ENCODE data around the gene OSTF1. TPM values are rescaled to one million over a fixed set of nuclear protein-coding genes. Genes with fewer than 3 reads are reported as not detected.

The OSTF1 gene
- total and polyA plus RNA-seq, 10 of the 15 experiments (the other 5 are each of a cell fraction or from before 2014, with no cell fraction given): 36.2 to 82.4 (median 46.9) TPM

- TF ChIP-seq ATF2 (IDR thresholded peaks at IDR 0.05; ENCODE audit: low read length): no peak
- no peak for TF ChIP-seq ATF3 (IDR thresholded peaks at IDR 0.05; ENCODE audit: borderline replicate concordance, extremely low read depth, low read depth, low read length)
- no peak for TF ChIP-seq ZNF217 (IDR thresholded peaks at IDR 0.05)
Measured at GRCh38 chr9:75041041-75041440, 47.3 kb upstream of the OSTF1 start (continued).

GRCh38 chr9:75046725-75047345, 41.5 kb upstream of the OSTF1 start:
- SMC1A ChIA-PET (ENCODE audit: uncharacterized antibody, unreplicated experiment): interaction anchor here (0.8 kb wide), 1 partner anchor 21 kb away, joined by 3 read pairs; no protein-coding TSS in a partner anchor
- Histone ChIP-seq H3K9me3 (replicated peaks; ENCODE audit: control insufficient read depth, insufficient read depth, low read length) (no peaks in the 10 kb centered on the region), H3K9ac (ENCODE audit: control insufficient read depth, insufficient read depth, low read length) (no peak overlapping the region), H2AFZ (ENCODE audit: control insufficient read depth, low read depth, low read length) (no peak overlapping the region), H3K27ac (ENCODE audit: control insufficient read depth, insufficient read depth) (no peak overlapping the region), H4K20me1 (ENCODE audit: control insufficient read depth, insufficient read depth) (no peaks in the 10 kb centered on the region), H3K4me3 (no peak overlapping the region), H3K4me1 (ENCODE audit: control insufficient read depth, insufficient read depth, low read length) (no peaks in the 10 kb centered on the region), H3K36me3 (ENCODE audit: control insufficient read depth in 2 of 2, insufficient read depth in 2 of 2, low read length in 1 of 2) (no peaks in the 10 kb centered on the region), H3K27me3 (replicated peaks in 1 of 2; ENCODE audit: control insufficient read depth in 2 of 2, insufficient read depth in 2 of 2, low read length in 1 of 2) (no peaks in the 10 kb centered on the region), H3K79me2 (ENCODE audit: control insufficient read depth, insufficient read depth, low read length) (no peaks in the 10 kb centered on the region), H3K4me2 (ENCODE audit: control insufficient read depth, insufficient read depth) (no peak overlapping the region)
- in situ Hi-C loops (cut with MboI): no loop called here
- intact Hi-C loops (cut with micrococcal nuclease; ENCODE audit: unreplicated experiment): no loop called here
- TF ChIP-seq RFX5 (IDR thresholded peaks at IDR 0.05; ENCODE audit: low read depth, low read length): no peak
- no peak for TF ChIP-seq TARDBP (IDR thresholded peaks at IDR 0.05; ENCODE audit: borderline replicate concordance)
- TF ChIP-seq PAX8 (IDR thresholded peaks at IDR 0.05): no peak
- TF ChIP-seq RBBP5 (conservative IDR thresholded peaks at IDR 0.05): no peak
- no peak for TF ChIP-seq KAT2A (conservative IDR thresholded peaks at IDR 0.05; ENCODE audit: control insufficient read depth, low read depth, low read length)
- no peak for TF ChIP-seq ZNF24 (IDR thresholded peaks at IDR 0.05)
- TF ChIP-seq ZNF384 (IDR thresholded peaks at IDR 0.05; ENCODE audit: borderline replicate concordance, low read depth, low read length): no peak
- no peak for TF ChIP-seq PAX5 (IDR thresholded peaks at IDR 0.05; ENCODE audit: borderline replicate concordance, low read depth, low read length)
- no peak for TF ChIP-seq GABPA (IDR thresholded peaks at IDR 0.05; ENCODE audit: low read depth)
- 53% methylated on average over 3 of the region's 3 CpGs for WGBS (ENCODE audit: insufficient coverage, insufficient replicate concordance, low lambda C conversion rate, missing lambda C conversion rate)
- no peak for FAIRE-seq
- POLR2A ChIA-PET: interaction anchor here (0.5 to 1.6 kb wide), 4 partner anchors 8 to 20 kb away, joined by 3 to 5 read pairs (median 3); no protein-coding TSS in a partner anchor
- ATAC-seq: no peak
- no peak for DNase-seq (ENCODE audit: low read depth, low spot score)
- no TSS peak for BruUV-seq (replicated peaks)
- CTCF ChIA-PET: interaction anchor here (0.8 kb wide), 1 partner anchor 270 kb away, joined by 3 read pairs; no protein-coding TSS in a partner anchor
- RAD21 ChIA-PET (ENCODE audit: unreplicated experiment): no interaction called here

Data from GM12878 (cell line).